ENCODE data around the gene CIDEB.

GRCh38 chr14:24259282-24260025 is 48.3 kb downstream of the CIDEB start:
- TF ChIP-seq CTCF (IDR thresholded peaks at IDR 0.05) (no peak), POLR2A (IDR thresholded peaks at IDR 0.05) (no peak)

Measured in Peyer's patch (tissue), 4 donors.